ENCODE measurements around the gene MSI2. TPM values are rescaled to one million over a fixed set of nuclear protein-coding genes. Genes with fewer than 3 reads are reported as not detected.

Gene MSI2
- total and polyA plus RNA-seq, 2 experiments from 2014 or later = 18.9 to 41.8 TPM

GRCh38 chr17:57302690-57303465 lies 46.6 kb downstream of the MSI2 start (continued):
- TF ChIP-seq CTCF (conservative IDR thresholded peaks at IDR 0.05; ENCODE audit: low read depth in 2 of 2) (no peak), ZNF462 (CRISPR knock-in tag; IDR thresholded peaks at IDR 0.05) (no peak), CREB1 (CRISPR knock-in tag; IDR thresholded peaks at IDR 0.05; ENCODE audit: low read depth) (no peak), NANOG (IDR thresholded peaks at IDR 0.05; ENCODE audit: borderline replicate concordance) (no peak), EZH2 (IDR thresholded peaks at IDR 0.05; ENCODE audit: low read depth, unreplicated experiment) (no peak), EZH2phosphoT487 (IDR thresholded peaks at IDR 0.05; ENCODE audit: unreplicated experiment) (no peak), JUNB (IDR thresholded peaks at IDR 0.05; ENCODE audit: unreplicated experiment) (no peak)

Data from GM23338 (cell line).